ENCODE data around the gene WDFY4. TPM values are rescaled to one million over a fixed set of nuclear protein-coding genes. Genes with fewer than 3 reads are reported as not detected.

Gene WDFY4
- polyA plus RNA-seq, 2 of the 4 experiments (the other 2 are of a cell fraction) = not detected

- no peak overlapping the region for H3K4me3 ChIP-seq
- FAIRE-seq (no peak), DNase-seq (ENCODE audit: low read depth in 1 of 2, low spot score in 1 of 2) (no peak), ATAC-seq (no peak)
- H3K27ac ChIP-seq = no peak overlapping the region
- H3K4me2 ChIP-seq = no peak overlapping the region
- H3K9me3 ChIP-seq = no peaks in the 10 kb centered on the region
- CTCF ChIA-PET = interaction anchor here (1.0 to 1.1 kb wide), 2 partner anchors 110 to 111 kb away, joined by 4 read pairs; no protein-coding TSS in a partner anchor
- POLR2A ChIA-PET = no interaction called here
- H3K4me1 ChIP-seq = no peaks in the 10 kb centered on the region
- TF ChIP-seq USF2 (IDR thresholded peaks at IDR 0.05) (no peak), POLR2A (IDR thresholded peaks at IDR 0.05; ENCODE audit: low read length) (no peak), CTCF (IDR thresholded peaks at IDR 0.05) (no peak), HOXB5 (CRISPR knock-in tag; IDR thresholded peaks at IDR 0.05) (no peak), EHMT2 (IDR thresholded peaks at IDR 0.05; ENCODE audit: low read depth) (no peak)
- 14% methylated on average over 4 of the region's 4 CpGs for WGBS (ENCODE audit: missing lambda C conversion rate)
Observed at GRCh38 chr10:48767373-48768143, 82.9 kb downstream of the WDFY4 start.

GRCh38 chr10:48768144-48768766 is 83.6 kb downstream of the WDFY4 start:
- no peak overlapping the region for H3K4me3 ChIP-seq
- H3K4me2 ChIP-seq = no peak overlapping the region
- ATAC-seq (no peak), DNase-seq (ENCODE audit: low read depth in 1 of 2, low spot score in 1 of 2) (no peak), FAIRE-seq (no peak)
- H3K27ac ChIP-seq = no peak overlapping the region
- CTCF ChIA-PET = interaction anchor here (0.6 kb wide), 1 partner anchor 280 kb away, joined by 3 read pairs; no protein-coding TSS in a partner anchor
- no peak for TF ChIP-seq JUNB (IDR thresholded peaks at IDR 0.05)
- TF ChIP-seq FOSB (CRISPR knock-in tag; IDR thresholded peaks at IDR 0.05) = no peak
- TF ChIP-seq HES2 (IDR thresholded peaks at IDR 0.05) = no peak
- TF ChIP-seq ZFP36 (IDR thresholded peaks at IDR 0.05; ENCODE audit: borderline replicate concordance, partially characterized antibody) = no peak
- TF ChIP-seq ELK1 (IDR thresholded peaks at IDR 0.05; ENCODE audit: low read depth, low read length) = no peak
- no peak for TF ChIP-seq ATOH8 (CRISPR knock-in tag; IDR thresholded peaks at IDR 0.05; ENCODE audit: low read depth)
- TF ChIP-seq RFX5 (IDR thresholded peaks at IDR 0.05) = no peak
- TF ChIP-seq RARB (CRISPR knock-in tag; IDR thresholded peaks at IDR 0.05) = no peak
- TF ChIP-seq BCL3 (IDR thresholded peaks at IDR 0.05) = no peak
- TF ChIP-seq FOSL2 (IDR thresholded peaks at IDR 0.05) = no peak
- no peak for TF ChIP-seq FOSL2 (CRISPR knock-in tag; IDR thresholded peaks at IDR 0.05)
- TF ChIP-seq HDAC2 (IDR thresholded peaks at IDR 0.05) = no peak
- no peak for TF ChIP-seq HOXB5 (CRISPR knock-in tag; IDR thresholded peaks at IDR 0.05)
- H3K9me3 ChIP-seq = no peaks in the 10 kb centered on the region
- 28% methylated on average over 14 of the region's 14 CpGs for WGBS (ENCODE audit: missing lambda C conversion rate)
- no peaks in the 10 kb centered on the region for H3K4me1 ChIP-seq
- POLR2A ChIA-PET = no interaction called here
